Neural cell (in vitro differentiated cells): Measurements from ENCODE around the gene ZFYVE1. TPM values are rescaled to one million over a fixed set of nuclear protein-coding genes. Genes with fewer than 3 reads are reported as not detected.
"Not testable (repeated sequence)": the region's sequence is repeated elsewhere in the genome, so short reads cannot be mapped to it uniquely, and the experiment has no call there.

Source experiments
- H2AFZ ChIP-seq: fragments of 200-600, 300-800 bp; sonication (generic), shearing (Covaris generic); 2 replicates; pipeline ENCODE4 v1.6.0; 2014; ENCODE audit warnings: low read depth, mild to moderate bottlenecking, antibody characterized with exemption, low read length, moderate library complexity
- H3F3A ChIP-seq: fragments of 200-600 bp; shearing (Covaris generic); 2 replicates; pipeline ENCODE4 v1.6.1; 2016; ENCODE audit warnings: mild to moderate bottlenecking, moderate library complexity, mixed read lengths, antibody characterized with exemption, low read length; ENCODE audit not compliant: insufficient read depth, poor library complexity, severe bottlenecking
- H3K27ac ChIP-seq: fragments of 200-600, 300-800 bp; sonication (generic), shearing (Covaris generic); 2 replicates; pipeline ENCODE4 v1.5.1; 2014; ENCODE audit warnings: mild to moderate bottlenecking, low read length, moderate library complexity
- H3K27me3 ChIP-seq: fragments of 300-800, 200-600 bp; sonication (generic), shearing (Covaris generic); 2 replicates; pipeline ENCODE4 v1.6.0; 2014; ENCODE audit warnings: mild to moderate bottlenecking, low read depth, low read length, moderate library complexity; ENCODE audit not compliant: insufficient read depth
- H3K36me3 ChIP-seq: fragments of 300-800, 200-600 bp; sonication (generic), shearing (Covaris generic); 2 replicates; pipeline ENCODE4 v1.5.1; 2014; ENCODE audit warnings: mild to moderate bottlenecking, antibody characterized with exemption, low read length, moderate library complexity; ENCODE audit not compliant: insufficient read depth
- H3K4me2 ChIP-seq: fragments of 300-800, 200-600 bp; sonication (generic), shearing (Covaris generic); 2 replicates; pipeline ENCODE4 v1.6.0; 2014; ENCODE audit warnings: mild to moderate bottlenecking, low read length
- H3K4me3 ChIP-seq: fragments of 300-800, 200-600 bp; sonication (generic), shearing (Covaris generic); 2 replicates; pipeline ENCODE4 v1.5.1; 2014; ENCODE audit warnings: mild to moderate bottlenecking, low read length, moderate library complexity
- H3K79me2 ChIP-seq: fragments of 200-600 bp; shearing (Covaris generic); replicated peaks from 2 replicates; pipeline ENCODE4 v1.6.0; 2014; ENCODE audit warnings: mild to moderate bottlenecking, low read length, moderate library complexity; ENCODE audit not compliant: insufficient read depth
- H3K9ac ChIP-seq: fragments of 300-800, 200-600 bp; sonication (generic), shearing (Covaris generic); 2 replicates; pipeline ENCODE4 v1.6.1; 2016; ENCODE audit warnings: mild to moderate bottlenecking, low read length, mixed read lengths
- H3K9me2 ChIP-seq: fragments of 200-600 bp; shearing (Covaris generic); 2 replicates; pipeline ENCODE4 v1.6.1; 2016; ENCODE audit warnings: mild to moderate bottlenecking, low read length, mixed read lengths; ENCODE audit not compliant: insufficient read depth
- H3K9me3 ChIP-seq: fragments of 200-600, 300-800 bp; sonication (generic), shearing (Covaris generic); 2 replicates; pipeline ENCODE4 v1.6.1; 2016; ENCODE audit warnings: mild to moderate bottlenecking, mixed run types, low read length, moderate library complexity, mixed read lengths
- H4K20me1 ChIP-seq: fragments of 200-600 bp; shearing (Covaris generic); 2 replicates; pipeline ENCODE4 v1.6.1; 2016; ENCODE audit warnings: mild to moderate bottlenecking, mixed run types; ENCODE audit not compliant: insufficient read depth
- EP300 ChIP-seq: fragments of 450-650 bp; conservative IDR thresholded peaks from 2 replicates; pipeline ENCODE4 v1.6.1; 2014; ENCODE audit warnings: antibody characterized with exemption, mild to moderate bottlenecking, moderate library complexity; ENCODE audit not compliant: poor library complexity, severe bottlenecking
- EZH2 ChIP-seq: fragments of 200-600, 300-800 bp; shearing (Covaris generic), sonication (generic); IDR thresholded peaks from 2 replicates; pipeline ENCODE4 v1.6.1; 2014; ENCODE audit warnings: antibody characterized with exemption, low read length, borderline replicate concordance, mild to moderate bottlenecking; ENCODE audit not compliant: insufficient read depth, poor library complexity, severe bottlenecking
- MXI1 ChIP-seq: fragments of 450-650 bp; conservative IDR thresholded peaks from 2 replicates; pipeline ENCODE4 v1.6.1; 2014; ENCODE audit warnings: antibody characterized with exemption, mild to moderate bottlenecking; ENCODE audit not compliant: poor library complexity, severe bottlenecking
- POLR2AphosphoS5 ChIP-seq: IDR thresholded peaks from 2 replicates; pipeline ENCODE4 v1.6.1; 2012
- RAD21 ChIP-seq: fragments of 450-650 bp; conservative IDR thresholded peaks from 2 replicates; pipeline ENCODE4 v1.6.1; 2014; ENCODE audit warnings: antibody characterized with exemption, mild to moderate bottlenecking, moderate library complexity
- REST ChIP-seq: IDR thresholded peaks from 2 replicates; pipeline ENCODE4 v1.6.1; 2012; ENCODE audit warnings: borderline replicate concordance
- SMC3 ChIP-seq: fragments of 450-650 bp; conservative IDR thresholded peaks from 2 replicates; pipeline ENCODE4 v1.6.1; 2014; ENCODE audit warnings: antibody characterized with exemption, mild to moderate bottlenecking, moderate library complexity; ENCODE audit not compliant: poor library complexity
- TAF1 ChIP-seq: IDR thresholded peaks from 2 replicates; pipeline ENCODE4 v1.6.1; 2012; ENCODE audit warnings: low read depth
- polyA plus RNA-seq: library from polyadenylated mRNA; depleted of rRNA; stranded (reverse); fragments of >200 nt; gene quantifications from 2 replicates; pipeline ENCODE4 v1.2.3, GENCODE V29; 2014
- TF ChIP-seq, protein P1 (sequence below): fragments of 450-650 bp; IDR thresholded peaks from 2 replicates; pipeline ENCODE4 v1.5.1; 2014; ENCODE audit warnings: antibody characterized with exemption, mild to moderate bottlenecking, moderate library complexity; ENCODE audit not compliant: poor library complexity, severe bottlenecking

The ZFYVE1 gene
- polyA plus RNA-seq, 1 donor from 2014 or later, result 13.1 TPM

DNA sequence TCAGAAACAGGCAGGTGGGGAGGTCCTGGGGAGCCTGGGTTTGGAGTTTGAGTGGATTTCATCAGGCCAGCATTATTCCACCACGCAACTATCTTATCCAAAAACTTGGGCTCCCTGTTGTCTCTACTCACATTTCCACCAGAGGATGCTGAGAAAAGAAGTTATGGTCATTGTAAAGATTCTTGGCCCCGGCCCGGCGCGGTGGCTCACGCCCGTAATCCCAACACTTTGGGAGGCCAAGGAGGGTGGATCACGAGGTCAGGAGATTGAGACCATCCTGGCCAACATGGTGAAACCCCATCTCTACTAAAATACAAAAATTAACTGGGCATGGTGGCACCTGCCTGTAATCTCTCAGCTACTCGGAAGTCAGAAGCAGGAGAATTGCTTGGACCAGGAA, 70.2 kb downstream of the ZFYVE1 start:
- not testable (repeated sequence) for H3K27ac ChIP-seq, H3K79me2 ChIP-seq, H3K9me2 ChIP-seq, H3K4me3 ChIP-seq, H3K9ac ChIP-seq, H3K36me3 ChIP-seq, H4K20me1 ChIP-seq, H2AFZ ChIP-seq, H3F3A ChIP-seq, H3K4me2 ChIP-seq, H3K9me3 ChIP-seq, H3K27me3 ChIP-seq

DNA sequence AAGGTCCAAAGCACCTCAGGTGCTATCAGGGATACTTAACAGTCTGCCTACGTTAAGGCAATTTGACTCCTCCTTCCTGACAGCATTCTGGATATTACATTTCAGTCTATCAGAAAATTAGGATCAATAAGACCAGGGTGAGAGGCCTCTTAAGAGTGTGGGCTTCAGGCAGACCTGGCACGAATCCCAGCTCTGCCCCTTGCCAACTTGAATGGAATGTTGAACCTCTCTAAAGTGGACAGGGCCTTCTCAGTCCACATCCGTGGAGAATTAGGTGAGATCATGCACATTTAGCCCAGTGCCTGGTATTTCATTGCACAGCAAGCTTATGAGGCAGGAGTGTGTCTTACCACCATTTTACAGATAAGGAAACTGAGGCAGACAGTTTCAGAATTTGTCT, 74.7 kb downstream of the ZFYVE1 start:
- H3K4me3 ChIP-seq, result no peak overlapping the region
- H4K20me1 ChIP-seq, result no peaks in the 10 kb centered on the region
- H3K27ac ChIP-seq, result no peak overlapping the region
- H3K9me2 ChIP-seq, result no peaks in the 10 kb centered on the region
- no peak overlapping the region for H3K4me2 ChIP-seq
- no peak for TF ChIP-seq POLR2AphosphoS5
- no peak for TF ChIP-seq EZH2
- TF ChIP-seq, protein P1, sequence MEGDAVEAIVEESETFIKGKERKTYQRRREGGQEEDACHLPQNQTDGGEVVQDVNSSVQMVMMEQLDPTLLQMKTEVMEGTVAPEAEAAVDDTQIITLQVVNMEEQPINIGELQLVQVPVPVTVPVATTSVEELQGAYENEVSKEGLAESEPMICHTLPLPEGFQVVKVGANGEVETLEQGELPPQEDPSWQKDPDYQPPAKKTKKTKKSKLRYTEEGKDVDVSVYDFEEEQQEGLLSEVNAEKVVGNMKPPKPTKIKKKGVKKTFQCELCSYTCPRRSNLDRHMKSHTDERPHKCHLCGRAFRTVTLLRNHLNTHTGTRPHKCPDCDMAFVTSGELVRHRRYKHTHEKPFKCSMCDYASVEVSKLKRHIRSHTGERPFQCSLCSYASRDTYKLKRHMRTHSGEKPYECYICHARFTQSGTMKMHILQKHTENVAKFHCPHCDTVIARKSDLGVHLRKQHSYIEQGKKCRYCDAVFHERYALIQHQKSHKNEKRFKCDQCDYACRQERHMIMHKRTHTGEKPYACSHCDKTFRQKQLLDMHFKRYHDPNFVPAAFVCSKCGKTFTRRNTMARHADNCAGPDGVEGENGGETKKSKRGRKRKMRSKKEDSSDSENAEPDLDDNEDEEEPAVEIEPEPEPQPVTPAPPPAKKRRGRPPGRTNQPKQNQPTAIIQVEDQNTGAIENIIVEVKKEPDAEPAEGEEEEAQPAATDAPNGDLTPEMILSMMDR, result no peak
- no peak for TF ChIP-seq REST
- TF ChIP-seq TAF1, result no peak
- no peak for TF ChIP-seq RAD21
- no peak for TF ChIP-seq SMC3
- no peak for TF ChIP-seq MXI1
- no peak for TF ChIP-seq EP300
- H2AFZ ChIP-seq, result no peak overlapping the region
- no peaks in the 10 kb centered on the region for H3K79me2 ChIP-seq
- no peaks in the 10 kb centered on the region for H3K27me3 ChIP-seq
- H3K36me3 ChIP-seq, result no peaks in the 10 kb centered on the region
- no peaks in the 10 kb centered on the region for H3F3A ChIP-seq
- H3K9me3 ChIP-seq, result no peaks in the 10 kb centered on the region
- H3K9ac ChIP-seq, result no peak overlapping the region

DNA sequence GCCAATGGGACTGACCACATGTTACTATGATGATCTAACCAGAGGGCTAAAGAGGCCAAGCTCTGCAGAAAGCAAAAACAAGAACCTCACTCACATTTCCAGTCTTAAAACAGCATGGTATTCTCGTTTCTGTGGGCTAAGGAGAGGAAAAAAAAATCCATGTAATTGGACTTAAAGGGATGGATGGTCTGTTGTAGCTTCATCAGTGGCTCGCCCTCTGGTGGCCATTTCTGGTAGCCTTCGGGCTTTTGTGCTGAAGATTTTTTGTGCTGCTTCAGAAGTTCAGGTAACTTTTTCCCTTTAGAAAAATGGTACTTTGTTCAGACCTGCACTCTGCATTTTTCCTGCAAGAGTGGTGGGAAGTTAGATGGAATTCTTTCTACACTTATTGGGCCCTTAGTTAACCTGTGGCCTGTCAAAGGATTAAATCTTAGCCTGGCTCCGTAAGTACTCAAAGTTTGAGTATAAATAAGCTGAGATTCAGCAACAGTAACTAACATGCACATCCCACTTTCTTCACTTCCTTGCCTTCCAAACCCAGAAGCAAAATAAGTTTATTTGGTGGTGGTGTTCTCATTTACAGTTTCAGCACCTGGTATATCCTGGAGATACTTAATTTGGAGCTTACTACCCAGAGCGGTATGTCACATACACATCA, 78.3 kb downstream of the ZFYVE1 start:
- no peak overlapping the region for H3K4me2 ChIP-seq
- no peak overlapping the region for H3K27ac ChIP-seq
- H3F3A ChIP-seq, result no peaks in the 10 kb centered on the region
- no peaks in the 10 kb centered on the region for H3K9me3 ChIP-seq
- H3K9me2 ChIP-seq, result no peaks in the 10 kb centered on the region
- H3K36me3 ChIP-seq, result no peaks in the 10 kb centered on the region
- no peaks in the 10 kb centered on the region for H4K20me1 ChIP-seq
- no peaks in the 10 kb centered on the region for H3K27me3 ChIP-seq
- H2AFZ ChIP-seq, result no peak overlapping the region
- no peak overlapping the region for H3K4me3 ChIP-seq
- H3K9ac ChIP-seq, result no peak overlapping the region
- H3K79me2 ChIP-seq, result no peaks in the 10 kb centered on the region
- TF ChIP-seq EP300 (no peak), EZH2 (no peak), SMC3 (peak; percentile 89), MXI1 (no peak), RAD21 (peak; percentile 76), REST (no peak), TAF1 (no peak), POLR2AphosphoS5 (no peak)
- TF ChIP-seq, protein P1, result peak; percentile 84
